Measurements from ENCODE around the gene OR51Q1.

Gene OR51Q1

GRCh38 chr11:5421811-5422210 lies at the start of gene OR51Q1:
Gene OR51Q1 (plus strand): TSS chr11:5422111. CDS start chr11:5422201, 90 bp downstream.
- FAIRE-seq: no peak

GRCh38 chr11:5380740-5381342 lies 41.1 kb upstream of the OR51Q1 start:
- FAIRE-seq: no peak

GRCh38 chr11:5383576-5383975 lies 38.3 kb upstream of the OR51Q1 start, which contains the start of gene OR51M1:
Gene OR51M1 (plus strand): TSS chr11:5383812. CDS start chr11:5389399, 5,587 bp downstream.
- FAIRE-seq: no peak

GRCh38 chr11:5384335-5384734 lies 37.6 kb upstream of the OR51Q1 start:
- FAIRE-seq: no peak

- no peak for FAIRE-seq
Observed at GRCh38 chr11:5390210-5390609, 31.7 kb upstream of the OR51Q1 start.

GRCh38 chr11:5394091-5394490 lies 27.8 kb upstream of the OR51Q1 start:
- no peak for FAIRE-seq

GRCh38 chr11:5398936-5399335 lies 23.0 kb upstream of the OR51Q1 start:
- FAIRE-seq: no peak

GRCh38 chr11:5405173-5405572 lies 16.7 kb upstream of the OR51Q1 start:
- no peak for FAIRE-seq

GRCh38 chr11:5420993-5421392 lies 918 bp upstream of the OR51Q1 start:
- no peak for FAIRE-seq

- no peak for FAIRE-seq
Observed at GRCh38 chr11:5423131-5423530, 1.2 kb downstream of the OR51Q1 start.

GRCh38 chr11:5441414-5441813 lies 19.5 kb downstream of the OR51Q1 start, which contains the start of gene OR51I1:
Gene OR51I1 (minus strand): TSS chr11:5441514. CDS start chr11:5441514, 0 bp downstream.
- FAIRE-seq: no peak

GRCh38 chr11:5443835-5444393 lies 22.0 kb downstream of the OR51Q1 start:
- FAIRE-seq: no peak

GRCh38 chr11:5449023-5449422 lies 27.1 kb downstream of the OR51Q1 start, which contains the start of gene OR51I2:
Gene OR51I2 (plus strand): TSS chr11:5449323. CDS start chr11:5453489, 4,166 bp downstream.
- no peak for FAIRE-seq

GRCh38 chr11:5449432-5449831 lies 27.5 kb downstream of the OR51Q1 start:
- FAIRE-seq: no peak

GRCh38 chr11:5460983-5461621 lies 39.2 kb downstream of the OR51Q1 start:
- no peak for FAIRE-seq

GRCh38 chr11:5467527-5467926 lies 45.6 kb downstream of the OR51Q1 start:
- no peak for FAIRE-seq

Measured in colon (tissue), 2 donors.